K562 treated with DMSO at 1 percent for 24 hours (cell line): ENCODE measurements around the gene BRF1. TPM values are rescaled to one million over a fixed set of nuclear protein-coding genes. Genes with fewer than 3 reads are reported as not detected.

Experiments
- total RNA-seq: library from RNA; unstranded; fragments of 300-600 nt; gene quantifications from 2 replicates; pipeline ENCODE4 v1.2.3, GENCODE V29; 2022; ENCODE audit warnings: low read depth; ENCODE audit not compliant: insufficient read depth

Gene BRF1
- 33.4 and 35.6 TPM in 2 replicates for total RNA-seq

GRCh38 chr14:105300542-105301102 lies at the start of gene BRF1:
Gene BRF1 (minus strand): TSS chr14:105301001. CDS start chr14:105300629, 372 bp downstream.

GRCh38 chr14:105314287-105315200 lies 13.7 kb upstream of the BRF1 start, which contains the start of gene PACS2:
Gene PACS2 (plus strand): TSS chr14:105314748. CDS start chr14:105314919, 171 bp downstream.

GRCh38 chr14:105248368-105249181 lies 52.2 kb downstream of the BRF1 start, which contains the start of gene BTBD6:
Gene BTBD6 (plus strand): TSS chr14:105248533. CDS start chr14:105248712, 179 bp downstream.

GRCh38 chr14:105180592-105181548 lies 119.9 kb downstream of the BRF1 start, which contains the start of gene NUDT14:
Gene NUDT14 (minus strand): TSS chr14:105181312. CDS start chr14:105181209, 103 bp downstream.

GRCh38 chr14:105168496-105168978 lies 132.3 kb downstream of the BRF1 start, which contains the start of gene JAG2:
Gene JAG2 (minus strand): TSS chr14:105168776. CDS start chr14:105168420, 356 bp downstream.

Other genes starting within 250 kb of the BRF1 start
- gene GPR132, start 235.6 kb downstream of the BRF1 start, total RNA-seq = 2.7 and 3.0 TPM in 2 replicates
- 10.1 and 11.9 TPM in 2 replicates for gene JAG2, start 132.2 kb downstream of the BRF1 start, total RNA-seq
- gene NUDT14, start 119.7 kb downstream of the BRF1 start, total RNA-seq = 31.7 and 38.6 TPM in 2 replicates
- not detected in 2 replicates for gene BTBD6, start 52.5 kb downstream of the BRF1 start, total RNA-seq
- gene PACS2, start 13.7 kb upstream of the BRF1 start, total RNA-seq = 26.2 and 33.9 TPM in 2 replicates
- 0.72 and 1.2 TPM in 2 replicates for gene TEX22, start 97.5 kb upstream of the BRF1 start, total RNA-seq
- gene MTA1, start 118.8 kb upstream of the BRF1 start, total RNA-seq = 52.9 and 65.7 TPM in 2 replicates
- gene CRIP2, start 173.8 kb upstream of the BRF1 start, total RNA-seq = 2.7 and 6.1 TPM in 2 replicates
- gene CRIP1, start 185.9 kb upstream of the BRF1 start, total RNA-seq = not detected in 2 replicates
- gene TEDC1, start 190.2 kb upstream of the BRF1 start, total RNA-seq = 35.6 and 38.7 TPM in 2 replicates
- 0.56 and 0.61 TPM in 2 replicates for gene TMEM121, start 225.6 kb upstream of the BRF1 start, total RNA-seq